ENCODE results near the gene SLC13A5. TPM values are rescaled to one million over a fixed set of nuclear protein-coding genes. Genes with fewer than 3 reads are reported as not detected.
"Not testable (repeated sequence)": the region's sequence is repeated elsewhere in the genome, so short reads cannot be mapped to it uniquely, and the experiment has no call there.

SLC13A5 gene
- total RNA-seq, 4 donors from 2014 or later, result not detected

DNA sequence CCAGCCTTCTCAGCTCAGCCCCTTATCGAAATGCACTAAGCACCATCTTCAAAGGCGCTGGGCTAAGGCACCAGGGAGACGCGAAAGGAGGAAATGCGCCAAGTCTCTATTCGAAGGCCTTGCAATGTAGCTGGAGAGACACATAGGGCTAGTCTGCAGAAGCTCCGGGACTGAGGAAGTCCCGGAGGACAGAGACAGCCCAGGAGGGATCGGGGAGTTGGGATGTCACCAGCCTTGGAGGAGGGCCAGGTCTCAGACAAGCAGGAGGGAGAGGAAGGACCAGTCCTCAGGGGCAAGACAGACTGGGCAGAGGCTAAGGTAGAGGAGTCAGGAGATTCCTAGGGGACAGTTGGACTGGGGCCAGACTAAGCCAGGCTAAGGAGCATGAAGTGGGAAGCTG, 53.1 kb downstream of the SLC13A5 start:
- Histone ChIP-seq H3K4me1 (peaks cover 0 to 13% (median 3%) of the 10 kb centered on the region in 4 donors), H3K9me3 (no peaks in the 10 kb centered on the region), H3K27ac (no peak overlapping the region), H3K36me3 (no peaks in the 10 kb centered on the region), H3K27me3 (peaks cover 58% of the 10 kb centered on the region), H3K4me3 (no peak overlapping the region)
- no peak for DNase-seq
- in situ Hi-C loops (cut with MboI; ENCODE audit: low pct_ligation_motif_present in 1 of 4, low pct_unique_long_range_greater_than_20kb in 1 of 4, low sequenced_read_pairs in 3 of 4) (loop anchor here in 2 of 4 donors (10.0 to 25.0 kb wide), 3 partner anchors 185 to 352 kb away; partner anchors contain the start of genes BCL6B (in 1 of the 2) and RNASEK (in 1 of the 2)), intact Hi-C loops (cut with DNase I; ENCODE audit: low total_unique reads) (loop anchor here (10.0 kb wide), 1 partner anchor 185 kb away; no protein-coding TSS in a partner anchor)
- no peak for TF ChIP-seq POLR2A (IDR thresholded peaks at IDR 0.05)
- no peak for TF ChIP-seq POLR2AphosphoS5 (IDR thresholded peaks at IDR 0.05)
- no peak for TF ChIP-seq CTCF (IDR thresholded peaks at IDR 0.05)
- no peak for TF ChIP-seq EP300 (IDR thresholded peaks at IDR 0.05; ENCODE audit: low read depth)
- 88% methylated on average over 9 of the region's 9 CpGs; no CpG with 5 or more reads in 1 of the 2 donors for WGBS, 2 donors (ENCODE audit: low coverage in 1 of 2)

GRCh38 chr17:6658411-6658810, 54.8 kb downstream of the SLC13A5 start:
- in situ Hi-C loops (cut with MboI; ENCODE audit: low pct_ligation_motif_present in 1 of 4, low pct_unique_long_range_greater_than_20kb in 1 of 4, low sequenced_read_pairs in 3 of 4), result loop anchor here in 1 of 4 donors (25.0 kb wide), 1 partner anchor 354 kb away; the partner anchor contains the start of genes BCL6B and RNASEK
- H3K27ac ChIP-seq; H3K9me3 ChIP-seq; H3K36me3 ChIP-seq; H3K4me3 ChIP-seq; DNase-seq; intact Hi-C loops (cut with DNase I; ENCODE audit: low total_unique reads): not testable (repeated sequence)
- 83 to 96% methylated on average over 1 to 5 of the region's 5 CpGs for WGBS, 2 donors (ENCODE audit: low coverage in 1 of 2)
- Histone ChIP-seq H3K27me3 (peaks cover 74% of the 10 kb centered on the region), H3K4me1 (peaks cover 0 to 23% (median 10%) of the 10 kb centered on the region in 4 donors)

GRCh38 chr17:6657633-6658287, 55.4 kb downstream of the SLC13A5 start:
- TF ChIP-seq CTCF (IDR thresholded peaks at IDR 0.05) (no peak), EP300 (IDR thresholded peaks at IDR 0.05; ENCODE audit: low read depth) (no peak), POLR2A (IDR thresholded peaks at IDR 0.05) (no peak), POLR2AphosphoS5 (IDR thresholded peaks at IDR 0.05) (no peak)
- H3K27ac ChIP-seq, result no peak overlapping the region
- H3K4me1 ChIP-seq, result peaks cover 0 to 29% (median 12%) of the 10 kb centered on the region in 4 donors
- H3K4me3 ChIP-seq, result peak overlapping the region in 1 of 4 donors; percentile 39
- in situ Hi-C loops (cut with MboI; ENCODE audit: low pct_ligation_motif_present in 1 of 4, low pct_unique_long_range_greater_than_20kb in 1 of 4, low sequenced_read_pairs in 3 of 4) (loop anchor here in 1 of 4 donors (25.0 kb wide), 1 partner anchor 355 kb away; the partner anchor contains the start of genes BCL6B and RNASEK), intact Hi-C loops (cut with DNase I; ENCODE audit: low total_unique reads) (no loop called here)
- no peaks in the 10 kb centered on the region for H3K36me3 ChIP-seq
- H3K9me3 ChIP-seq, result no peaks in the 10 kb centered on the region
- 71 to 80% methylated on average over 3 to 18 of the region's 18 CpGs for WGBS, 2 donors (ENCODE audit: low coverage in 1 of 2)
- H3K27me3 ChIP-seq, result peaks cover 69% of the 10 kb centered on the region
- DNase-seq, result no peak

DNA sequence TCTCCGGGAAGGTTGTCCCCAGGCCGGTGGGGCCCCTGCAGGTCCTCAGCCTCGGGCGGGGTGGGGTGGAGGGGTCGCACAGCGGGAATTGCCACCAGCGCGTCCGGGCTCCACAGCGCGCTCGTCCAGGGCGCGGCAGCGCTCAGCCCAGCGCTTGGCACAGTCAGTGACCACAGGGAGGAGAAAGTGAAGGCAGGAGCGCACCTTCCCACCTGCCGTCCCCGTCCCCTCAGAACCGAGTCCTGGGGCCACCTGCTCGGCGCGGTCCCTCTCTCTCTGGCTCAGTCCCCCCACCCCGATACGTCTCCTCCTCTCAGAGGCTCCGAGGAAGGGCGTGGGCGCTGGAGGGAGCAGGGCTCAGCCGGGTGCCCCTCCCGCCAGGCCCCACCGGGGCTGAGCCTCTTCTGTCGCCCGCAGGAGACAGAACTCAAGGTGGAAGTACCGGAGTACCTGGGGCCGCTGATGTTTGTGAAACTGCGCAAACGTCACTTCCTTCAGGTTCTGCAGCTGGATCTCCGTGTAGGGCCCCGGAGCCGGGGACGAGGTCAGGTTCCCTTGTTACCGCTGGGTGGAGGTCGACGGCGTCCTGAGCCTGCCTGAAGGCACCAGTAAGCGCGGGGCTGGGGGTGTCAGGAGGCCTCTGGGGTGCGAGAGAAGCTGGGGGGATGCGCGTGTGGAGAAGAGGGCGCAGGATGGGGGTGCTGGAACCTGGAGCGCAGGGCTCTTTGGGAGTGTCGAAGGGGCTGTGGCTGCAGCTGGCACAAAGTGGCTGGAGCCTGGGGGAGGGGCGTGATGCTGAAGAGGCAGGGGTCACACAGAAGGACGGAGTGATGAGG, 56.2 kb downstream of the SLC13A5 start:
- H3K27ac ChIP-seq; H3K36me3 ChIP-seq; intact Hi-C loops (cut with DNase I; ENCODE audit: low total_unique reads); H3K9me3 ChIP-seq: not testable (repeated sequence)
- peaks cover 62% of the 10 kb centered on the region for H3K27me3 ChIP-seq
- in situ Hi-C loops (cut with MboI; ENCODE audit: low pct_ligation_motif_present in 1 of 4, low pct_unique_long_range_greater_than_20kb in 1 of 4, low sequenced_read_pairs in 3 of 4), result loop anchor here in 1 of 4 donors (25.0 kb wide), 1 partner anchor 355 kb away; the partner anchor contains the start of genes BCL6B and RNASEK
- peak; percentile 40 for DNase-seq
- peaks cover 6 to 37% (median 16%) of the 10 kb centered on the region in 4 donors for H3K4me1 ChIP-seq
- peak overlapping the region in 2 of 4 donors; percentile 18 to 39 for H3K4me3 ChIP-seq
- WGBS, 2 donors (ENCODE audit: low coverage in 1 of 2), result 13% methylated on average over 35 of the region's 55 CpGs; no CpG with 5 or more reads in 1 of the 2 donors

- intact Hi-C loops (cut with DNase I; ENCODE audit: low total_unique reads); DNase-seq; H3K4me3 ChIP-seq; H3K27ac ChIP-seq; H3K36me3 ChIP-seq; H3K9me3 ChIP-seq: not testable (repeated sequence)
- Histone ChIP-seq H3K4me1 (peaks cover 6 to 37% (median 20%) of the 10 kb centered on the region in 4 donors), H3K27me3 (peaks cover 54% of the 10 kb centered on the region)
- in situ Hi-C loops (cut with MboI; ENCODE audit: low pct_ligation_motif_present in 1 of 4, low pct_unique_long_range_greater_than_20kb in 1 of 4, low sequenced_read_pairs in 3 of 4), result loop anchor here in 1 of 4 donors (25.0 kb wide), 1 partner anchor 356 kb away; the partner anchor contains the start of genes BCL6B and RNASEK
- 3% methylated on average over 31 of the region's 41 CpGs; no CpG with 5 or more reads in 1 of the 2 donors for WGBS, 2 donors (ENCODE audit: low coverage in 1 of 2)
Measured at GRCh38 chr17:6655732-6656361, 57.3 kb downstream of the SLC13A5 start.

Data from transverse colon (tissue), 4 donors.